ENCODE measurements around the gene DPCD.
"Not testable (repeated sequence)": the region's sequence is repeated elsewhere in the genome, so short reads cannot be mapped to it uniquely, and the experiment has no call there.

Gene DPCD

GRCh38 chr10:101623528-101623927 is 35.4 kb downstream of the DPCD start:
- FAIRE-seq: no peak

DNA sequence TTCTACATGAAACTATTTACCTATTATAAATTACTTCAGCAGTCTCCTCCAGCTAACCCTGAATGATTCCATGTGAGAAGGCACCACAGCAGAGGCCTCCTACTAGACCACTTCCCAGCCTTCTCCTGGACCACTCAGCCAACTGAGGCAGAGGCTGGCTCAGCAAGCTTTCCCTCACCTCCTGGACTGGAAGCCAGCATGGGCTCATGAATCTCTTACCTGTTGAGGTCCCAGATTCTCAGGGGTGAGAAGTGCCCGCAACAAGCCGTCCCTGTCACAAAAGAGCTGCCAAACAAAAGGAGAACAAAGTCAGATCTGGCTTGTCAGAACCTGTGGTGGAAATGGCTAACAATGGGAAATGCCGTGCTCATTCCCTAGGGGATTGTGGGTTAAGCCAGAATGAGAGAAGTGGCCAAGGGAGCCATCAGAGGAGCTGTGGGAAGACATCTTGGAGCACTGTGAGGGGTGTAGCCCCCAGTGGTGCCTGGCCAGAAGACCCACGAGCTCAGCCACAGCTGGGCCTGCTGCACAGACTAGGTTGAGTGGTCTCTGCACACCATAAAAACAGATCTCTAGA is 36.5 kb downstream of the DPCD start:
- no peak for FAIRE-seq

DNA sequence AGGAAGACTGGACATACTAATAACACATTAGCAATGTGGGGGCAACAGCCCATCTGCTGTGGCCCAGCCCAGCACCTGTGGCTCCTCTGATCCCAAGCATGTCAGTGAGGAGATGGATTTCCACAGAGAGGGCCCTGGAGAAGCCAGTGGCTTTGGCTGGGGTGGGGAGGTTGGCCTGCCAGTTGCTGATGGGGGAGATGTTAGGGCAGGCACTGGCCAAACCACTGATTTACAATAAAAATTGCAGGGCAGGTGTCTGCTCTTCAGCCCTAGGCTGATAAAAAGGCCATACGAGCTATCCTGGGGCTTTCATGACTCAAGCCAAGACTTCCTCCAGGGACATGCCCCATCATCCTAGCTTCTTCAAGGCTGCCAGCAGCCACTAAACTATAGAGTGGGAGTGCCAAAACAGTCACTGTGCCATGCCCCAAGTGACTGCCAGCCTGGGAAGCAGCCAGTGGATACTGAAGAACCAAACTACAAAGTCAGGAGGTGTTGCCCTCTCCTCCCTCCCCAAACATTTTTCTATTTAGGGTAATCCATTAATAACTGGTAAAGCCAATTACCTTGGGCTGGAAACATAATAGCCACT is 37.8 kb downstream of the DPCD start:
- no peak for FAIRE-seq

DNA sequence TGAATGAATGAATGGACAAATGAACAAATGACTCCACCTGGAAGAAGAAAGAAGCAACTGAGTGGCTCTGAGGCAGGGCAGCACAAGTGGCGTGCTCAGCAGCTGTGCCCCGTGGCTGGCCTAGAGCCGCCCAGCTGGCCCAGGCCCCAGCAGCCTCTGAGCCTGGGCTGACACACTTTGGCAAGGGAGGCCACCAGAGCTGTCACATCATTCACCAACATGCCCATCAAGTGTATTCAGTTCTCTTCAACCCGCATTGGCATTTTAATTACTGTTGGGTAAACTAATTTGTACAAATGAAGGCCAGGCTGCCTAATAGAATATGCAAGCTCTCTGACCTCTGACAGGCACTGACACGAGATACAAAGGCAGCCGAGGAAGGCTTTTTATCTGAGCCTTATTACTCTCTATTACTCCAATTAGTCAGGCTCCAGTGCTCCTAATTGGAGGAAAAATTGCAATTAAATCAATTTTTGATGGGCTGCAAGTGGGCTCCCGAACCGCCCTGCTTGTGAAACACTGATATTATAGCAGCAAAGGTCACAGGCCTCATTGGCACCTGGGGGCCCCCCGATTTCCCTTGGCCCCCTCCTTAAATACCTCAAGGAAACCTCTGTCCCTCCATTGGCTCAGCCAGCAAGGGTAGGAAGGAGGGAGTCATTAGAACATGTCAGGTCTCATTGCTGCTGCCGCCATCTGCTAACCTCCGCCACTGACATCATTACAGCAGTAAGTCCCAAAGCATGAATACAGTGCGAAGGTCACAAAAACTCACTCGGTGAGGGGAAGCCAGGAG is 41.9 kb downstream of the DPCD start:
- no peak for FAIRE-seq

DNA sequence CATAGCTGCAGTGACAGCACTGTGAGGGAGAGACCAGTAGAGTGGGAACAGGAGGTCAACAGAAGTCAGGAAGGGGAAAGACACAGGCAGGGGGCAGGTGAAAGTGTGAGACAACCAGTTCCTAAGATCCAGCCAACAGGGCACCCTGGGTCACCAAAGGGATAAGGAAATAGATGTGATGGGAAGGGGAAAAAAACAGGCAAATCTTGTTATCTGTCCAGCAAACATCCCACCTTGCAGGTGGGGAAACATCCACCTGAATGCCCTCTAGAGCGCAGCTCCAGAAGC is 42.5 kb downstream of the DPCD start:
- no peak for FAIRE-seq

- FAIRE-seq: no peak
These were observed 43.8 kb downstream of the DPCD start for GRCh38 chr10:101631821-101632475.

DNA sequence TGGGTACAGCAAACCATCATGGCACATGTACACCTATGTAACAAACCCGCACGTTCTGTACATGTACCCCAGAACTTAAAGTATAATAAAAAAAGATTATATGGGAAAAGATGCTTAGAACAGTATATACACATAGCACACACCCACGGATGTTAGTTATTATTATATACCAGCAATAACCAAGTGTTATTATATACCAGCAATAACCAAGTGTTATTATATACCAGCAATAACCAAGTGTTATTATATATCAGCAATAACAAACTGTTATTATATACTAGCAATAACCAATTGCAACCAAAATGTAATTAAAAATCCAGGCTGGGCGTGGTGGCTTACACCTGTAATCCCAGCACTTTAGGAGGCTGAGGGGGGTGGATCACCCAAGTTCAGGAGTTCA is 45.4 kb downstream of the DPCD start:
- not testable (repeated sequence) for FAIRE-seq

DNA sequence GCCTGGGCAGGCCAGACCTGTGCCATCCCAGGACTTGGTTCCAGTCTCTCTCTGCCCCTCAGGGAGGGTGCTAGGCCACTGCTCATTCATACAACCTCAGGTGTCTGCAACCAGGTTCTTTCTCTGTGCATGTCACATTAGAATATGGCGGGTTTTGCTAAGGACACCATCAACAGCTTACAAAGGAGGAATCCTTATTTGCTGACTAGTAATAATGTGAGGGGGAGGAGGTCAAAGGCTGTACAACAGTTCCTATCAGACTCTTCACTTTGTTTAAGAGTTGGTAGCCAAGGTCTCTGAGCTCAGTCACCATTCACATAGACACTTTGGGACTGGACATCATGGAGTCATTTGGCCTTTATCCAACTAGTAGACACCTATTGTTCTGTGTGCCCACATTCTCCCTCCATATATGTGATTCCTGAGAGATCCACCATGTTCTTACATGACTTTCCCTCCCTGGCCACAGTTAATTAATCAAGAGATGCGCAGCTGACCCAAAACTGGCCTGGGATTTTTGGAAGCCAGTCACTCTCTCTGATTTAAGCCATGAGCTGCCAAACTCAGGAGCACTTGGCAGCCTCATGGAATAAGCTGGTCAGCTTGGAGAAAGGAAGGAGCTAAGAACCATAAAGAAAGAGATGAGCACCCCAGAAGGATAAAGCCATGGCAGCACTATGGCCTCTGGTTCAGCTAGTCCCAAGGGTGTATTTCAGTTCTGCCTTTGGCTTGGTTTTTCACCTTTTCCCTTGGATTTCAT is 51.2 kb downstream of the DPCD start:
- no peak for FAIRE-seq

DNA sequence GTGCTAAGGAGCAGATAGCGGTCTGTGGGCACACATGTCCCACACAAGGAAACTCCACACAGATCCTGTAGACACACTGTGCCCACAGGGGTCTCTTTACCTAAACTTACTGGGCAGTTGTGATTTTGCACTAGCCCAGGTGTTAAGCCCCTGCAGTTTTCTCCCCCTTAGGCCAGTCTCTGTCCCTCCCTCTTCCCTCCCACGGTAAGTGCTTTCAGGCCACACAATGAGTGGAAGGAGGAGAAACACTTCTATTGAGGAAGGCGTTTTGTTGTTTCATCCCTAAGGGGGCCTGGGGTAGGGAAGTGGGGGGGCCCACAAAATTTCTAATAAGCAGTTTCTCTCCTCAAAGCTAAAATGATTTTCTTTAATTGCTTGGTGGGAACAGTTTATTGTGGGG is 55.4 kb downstream of the DPCD start:
- no peak for FAIRE-seq

- FAIRE-seq: no peak
These were observed 55.9 kb downstream of the DPCD start for GRCh38 chr10:101644002-101644401.

GRCh38 chr10:101645659-101646058 is 57.5 kb downstream of the DPCD start:
- FAIRE-seq: no peak

- no peak for FAIRE-seq
These were observed 58.2 kb downstream of the DPCD start for GRCh38 chr10:101646364-101646763.

GRCh38 chr10:101647255-101647654 is 59.1 kb downstream of the DPCD start:
- FAIRE-seq: no peak

DNA sequence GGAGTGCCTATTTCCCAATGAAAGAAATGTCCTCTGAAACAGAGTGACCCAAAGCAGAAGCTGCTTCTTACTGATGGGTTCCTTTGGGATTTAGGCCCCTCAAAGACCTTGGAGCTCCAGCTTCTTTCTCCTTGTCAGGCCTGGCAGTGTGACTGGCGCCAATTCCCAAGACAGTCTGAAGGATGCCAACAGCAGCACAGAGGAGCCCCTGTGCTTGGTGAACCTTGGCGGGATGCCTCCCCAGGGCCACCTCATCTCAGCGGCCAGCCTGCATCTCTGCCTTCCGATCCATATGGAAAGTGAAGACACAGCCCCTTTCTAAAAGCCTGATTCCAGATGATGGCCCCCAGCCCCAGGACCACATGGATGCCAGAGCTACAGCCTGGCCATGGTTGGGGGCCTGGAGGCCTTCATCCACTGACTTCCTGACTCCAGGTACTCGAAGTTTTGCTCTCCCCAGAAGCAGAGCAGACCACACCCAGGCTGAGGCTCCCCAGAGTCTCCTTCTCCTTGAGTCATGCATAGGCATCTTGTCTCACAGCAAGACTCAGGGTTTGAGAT is 61.5 kb downstream of the DPCD start:
- no peak for FAIRE-seq

DNA sequence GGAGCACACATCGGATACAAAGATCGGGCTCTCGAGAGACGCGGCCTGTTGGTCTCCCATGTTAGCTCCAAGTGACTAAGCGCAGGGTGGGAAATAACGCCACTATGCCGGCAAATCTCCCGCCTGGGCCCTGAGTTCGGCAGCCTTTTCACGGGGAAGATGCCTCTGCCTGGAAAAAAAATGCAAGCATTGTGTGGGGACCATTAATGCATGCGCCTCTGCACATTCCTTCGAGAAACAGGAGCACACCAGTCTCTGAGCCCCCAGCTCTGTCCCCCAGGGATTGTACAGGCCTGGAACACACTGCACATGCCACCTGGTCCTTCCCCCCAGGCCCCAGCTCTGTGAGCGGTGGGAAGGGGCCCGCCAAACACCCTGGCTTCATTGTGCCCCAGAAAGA is 62.7 kb downstream of the DPCD start:
- FAIRE-seq: no peak

DNA sequence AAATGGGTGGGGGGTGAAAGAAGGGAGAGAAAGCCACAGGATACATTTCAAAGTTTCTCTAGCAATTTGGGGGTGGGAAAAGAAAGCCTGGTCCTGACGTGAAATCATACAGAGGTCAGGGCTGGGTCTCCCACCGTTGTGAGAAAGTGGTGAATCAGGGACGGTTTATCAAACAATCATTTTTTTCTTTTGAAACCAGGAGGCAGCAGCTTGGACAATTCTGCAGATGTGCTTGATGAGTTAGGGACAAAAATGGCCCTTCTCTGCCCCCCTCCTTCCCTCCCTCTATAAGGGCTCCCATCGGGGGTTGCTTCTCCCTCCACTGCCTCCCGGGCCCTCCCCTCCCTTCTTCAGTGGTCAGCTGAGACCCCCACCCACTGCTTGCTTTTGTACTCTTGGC is 63.2 kb downstream of the DPCD start:
- no peak for FAIRE-seq

DNA sequence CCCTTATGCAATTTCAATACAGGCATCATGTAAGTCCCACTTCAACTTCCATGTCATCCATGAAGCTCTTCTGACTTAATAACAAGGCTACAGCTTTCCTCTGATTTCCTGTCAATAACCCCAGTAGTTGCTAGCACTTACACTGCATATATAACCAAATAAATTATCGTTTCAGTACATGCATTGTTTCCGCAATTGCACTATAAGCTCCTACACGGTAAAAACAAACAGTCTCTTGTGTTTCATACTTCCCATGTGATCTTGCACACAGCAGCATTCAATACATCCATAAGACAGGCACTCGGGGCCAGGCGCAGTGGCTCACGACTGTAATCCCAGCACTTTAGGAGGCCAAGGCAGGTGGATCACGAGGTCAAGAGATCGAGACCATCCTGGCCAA is 65.4 kb downstream of the DPCD start:
- no peak for FAIRE-seq

DNA sequence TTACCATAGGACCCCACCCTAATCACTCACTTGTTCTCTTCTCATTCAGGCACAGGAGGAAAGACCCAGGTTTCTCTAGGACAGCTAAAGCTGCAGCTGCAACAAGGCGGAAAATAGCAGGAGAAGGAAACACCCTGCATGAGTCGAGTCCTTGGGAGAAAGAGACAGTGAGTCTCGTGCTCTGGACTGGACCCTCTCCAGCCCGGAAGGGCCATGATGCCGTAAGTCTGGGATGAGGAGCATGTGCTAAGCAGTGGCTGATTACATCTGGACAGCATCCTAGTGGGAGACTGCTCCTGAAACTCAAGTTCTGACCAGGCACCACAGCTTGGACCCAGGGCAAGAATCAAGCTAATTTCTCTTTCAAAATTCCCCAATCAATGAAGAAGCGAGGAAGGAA is 67.4 kb downstream of the DPCD start:
- FAIRE-seq: no peak

DNA sequence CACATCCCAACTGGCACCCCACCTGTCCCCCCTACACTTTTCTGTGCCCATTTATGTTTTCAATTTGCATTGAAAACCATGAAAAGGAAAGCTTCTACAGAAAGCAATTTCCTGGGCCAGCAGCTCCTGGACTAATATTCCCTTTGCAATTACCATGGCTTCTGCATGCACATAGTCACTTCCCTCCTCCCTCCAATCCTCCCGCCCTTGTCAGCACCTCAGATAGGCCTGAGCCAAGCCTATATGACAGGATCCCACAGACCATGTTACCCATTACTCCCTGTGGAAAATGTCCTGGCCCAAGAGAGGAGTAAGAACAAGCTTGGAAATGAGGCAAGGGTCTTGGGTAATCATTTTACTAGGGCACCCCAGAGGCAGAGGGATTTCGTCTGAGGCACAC is 68.8 kb downstream of the DPCD start:
- FAIRE-seq: no peak

GRCh38 chr10:101658975-101659374 is 70.9 kb downstream of the DPCD start:
- FAIRE-seq: no peak
